Measurements from ENCODE around the gene AP3D1. TPM values are rescaled to one million over a fixed set of nuclear protein-coding genes. Genes with fewer than 3 reads are reported as not detected.

AP3D1 gene
- total RNA-seq, 1 experiment from 2014 or later: 75.5 TPM

DNA sequence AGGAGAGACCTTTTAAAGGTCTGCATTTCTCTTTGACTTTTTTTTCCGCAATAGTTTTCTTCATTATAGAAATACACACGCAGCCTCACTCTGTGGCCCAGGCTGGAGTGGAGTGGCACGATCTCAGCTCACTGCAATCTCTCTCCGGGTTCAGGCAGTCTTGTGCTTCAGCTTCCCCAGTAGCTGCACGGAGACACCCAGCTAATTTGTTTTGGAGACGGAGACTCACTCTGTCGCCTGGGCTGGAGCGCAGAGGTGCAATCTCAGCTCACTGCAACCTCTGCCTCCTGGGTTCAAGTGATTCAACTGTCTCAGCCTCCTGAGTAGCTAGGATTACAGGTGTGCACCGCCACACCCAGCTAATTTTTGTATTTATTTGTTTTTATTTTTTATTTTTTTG lies 88.6 kb downstream of the AP3D1 start:
- Histone ChIP-seq H3K36me3 (ENCODE audit: low read depth) (no peaks in the 10 kb centered on the region), H3K4me3 (no peak overlapping the region; the same call in 1 of the 2 replicates), H3K4me2 (peak overlapping the region; percentile 85), H3K27me3 (ENCODE audit: insufficient read depth, low read depth) (no peaks in the 10 kb centered on the region), H3K9me3 (ENCODE audit: insufficient read depth, low read depth) (no peaks in the 10 kb centered on the region), H4K20me1 (ENCODE audit: insufficient read depth) (no peaks in the 10 kb centered on the region), H3K9me2 (ENCODE audit: insufficient read depth) (no peaks in the 10 kb centered on the region), H3K4me1 (replicated peaks; ENCODE audit: insufficient read depth) (peaks cover 18% of the 10 kb centered on the region), H3K27ac (no peak overlapping the region), H3F3A (ENCODE audit: insufficient read depth, low read depth) (peaks cover 17% of the 10 kb centered on the region; the same call in 1 of the 2 replicates), H2AFZ (no peak overlapping the region), H3K79me2 (ENCODE audit: low read depth) (0 out of 2 replicates have a peak, but pooled peaks cover 6% of the 10 kb centered on the region)
- ChIA-PET CTCF (no interaction called here), POLR2A (ENCODE audit: unreplicated experiment) (no interaction called here)
- no peak for DNase-seq
- BruUV-seq (replicated peaks): no TSS peak
- TF ChIP-seq, protein P1, sequence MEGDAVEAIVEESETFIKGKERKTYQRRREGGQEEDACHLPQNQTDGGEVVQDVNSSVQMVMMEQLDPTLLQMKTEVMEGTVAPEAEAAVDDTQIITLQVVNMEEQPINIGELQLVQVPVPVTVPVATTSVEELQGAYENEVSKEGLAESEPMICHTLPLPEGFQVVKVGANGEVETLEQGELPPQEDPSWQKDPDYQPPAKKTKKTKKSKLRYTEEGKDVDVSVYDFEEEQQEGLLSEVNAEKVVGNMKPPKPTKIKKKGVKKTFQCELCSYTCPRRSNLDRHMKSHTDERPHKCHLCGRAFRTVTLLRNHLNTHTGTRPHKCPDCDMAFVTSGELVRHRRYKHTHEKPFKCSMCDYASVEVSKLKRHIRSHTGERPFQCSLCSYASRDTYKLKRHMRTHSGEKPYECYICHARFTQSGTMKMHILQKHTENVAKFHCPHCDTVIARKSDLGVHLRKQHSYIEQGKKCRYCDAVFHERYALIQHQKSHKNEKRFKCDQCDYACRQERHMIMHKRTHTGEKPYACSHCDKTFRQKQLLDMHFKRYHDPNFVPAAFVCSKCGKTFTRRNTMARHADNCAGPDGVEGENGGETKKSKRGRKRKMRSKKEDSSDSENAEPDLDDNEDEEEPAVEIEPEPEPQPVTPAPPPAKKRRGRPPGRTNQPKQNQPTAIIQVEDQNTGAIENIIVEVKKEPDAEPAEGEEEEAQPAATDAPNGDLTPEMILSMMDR (conservative IDR thresholded peaks at IDR 0.05): no peak
- no peak for TF ChIP-seq EZH2 (IDR thresholded peaks at IDR 0.05; ENCODE audit: low read depth)
- intact Hi-C loops (cut with micrococcal nuclease; ENCODE audit: unreplicated experiment): no loop called here

GRCh38 chr19:2062389-2062729 lies 89.0 kb downstream of the AP3D1 start:
- DNase-seq: no peak
- H3K4me1 ChIP-seq (replicated peaks; ENCODE audit: insufficient read depth): peaks cover 22% of the 10 kb centered on the region
- H3K4me3 ChIP-seq: peak overlapping the region; percentile 73
- peaks cover 17% of the 10 kb centered on the region; the same call in 1 of the 2 replicates for H3F3A ChIP-seq (ENCODE audit: insufficient read depth, low read depth)
- H3K79me2 ChIP-seq (ENCODE audit: low read depth): 0 out of 2 replicates have a peak, but pooled peaks cover 6% of the 10 kb centered on the region
- CTCF ChIA-PET: no interaction called here
- intact Hi-C loops (cut with micrococcal nuclease; ENCODE audit: unreplicated experiment): no loop called here
- TF ChIP-seq, protein P1 (conservative IDR thresholded peaks at IDR 0.05): no peak
- no peak for TF ChIP-seq EZH2 (IDR thresholded peaks at IDR 0.05; ENCODE audit: low read depth)
- H3K4me2 ChIP-seq: peak overlapping the region; percentile 85
- H3K27me3 ChIP-seq (ENCODE audit: insufficient read depth, low read depth): no peaks in the 10 kb centered on the region
- no peaks in the 10 kb centered on the region for H3K36me3 ChIP-seq (ENCODE audit: low read depth)
- no peak overlapping the region for H3K27ac ChIP-seq
- POLR2A ChIA-PET (ENCODE audit: unreplicated experiment): interaction anchor here (0.6 kb wide), 1 partner anchor 158 kb away, joined by 3 read pairs; no protein-coding TSS in a partner anchor
- no peaks in the 10 kb centered on the region for H3K9me3 ChIP-seq (ENCODE audit: insufficient read depth, low read depth)
- H3K9me2 ChIP-seq (ENCODE audit: insufficient read depth): no peaks in the 10 kb centered on the region
- no peaks in the 10 kb centered on the region for H4K20me1 ChIP-seq (ENCODE audit: insufficient read depth)
- no peak overlapping the region for H2AFZ ChIP-seq
- no TSS peak for BruUV-seq (replicated peaks)

DNA sequence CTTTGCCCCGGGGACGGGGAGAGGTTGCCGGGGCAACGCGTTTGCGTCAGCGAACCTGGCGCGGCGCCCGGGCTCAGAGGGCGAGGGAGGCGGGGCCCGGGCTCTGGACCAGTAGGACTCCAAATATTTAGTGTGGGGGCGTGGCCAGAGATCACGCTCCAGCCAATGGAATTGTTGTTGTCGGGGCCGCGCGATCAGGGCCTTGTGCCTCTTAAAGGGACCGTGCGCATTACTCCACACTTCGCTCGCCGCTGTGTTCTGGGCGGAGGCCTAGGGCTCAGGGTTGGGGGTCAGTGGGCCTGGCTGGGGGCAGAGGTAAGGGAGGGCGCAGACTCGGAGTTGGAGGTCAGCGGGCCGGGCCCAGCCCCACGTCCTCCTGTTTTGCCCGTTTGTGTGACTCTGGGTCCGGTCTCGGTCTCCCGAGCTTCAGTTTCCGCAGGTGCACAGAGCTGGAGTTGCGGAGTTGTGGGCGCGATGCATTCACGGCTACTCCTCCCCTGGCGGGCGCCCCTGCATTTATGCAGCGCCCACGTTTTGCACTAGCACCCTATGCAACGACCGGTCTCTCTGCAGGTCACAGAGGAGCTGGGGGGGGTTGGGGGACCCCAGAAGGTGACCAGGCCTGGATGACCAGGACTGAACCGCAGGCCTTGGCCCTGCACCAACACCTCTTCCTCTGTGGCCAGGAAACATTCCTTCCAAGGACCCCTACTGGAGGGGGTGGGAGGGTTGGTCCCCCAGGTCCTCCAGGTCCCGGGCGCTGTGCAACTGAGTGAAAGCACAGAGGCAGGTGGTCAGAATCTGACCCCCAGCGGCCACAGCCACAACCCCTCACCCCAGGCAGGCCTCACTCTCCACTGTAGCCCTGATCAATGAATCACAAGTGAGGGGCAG lies 89.6 kb downstream of the AP3D1 start:
- intact Hi-C loops (cut with micrococcal nuclease; ENCODE audit: unreplicated experiment): loop anchor here (2.0 kb wide), 2 partner anchors 33 to 43 kb away; no protein-coding TSS in a partner anchor

More for the DNA sequence above, 89.6 kb downstream of the AP3D1 start:
- Histone ChIP-seq H3K4me1 (replicated peaks; ENCODE audit: insufficient read depth) (peaks cover 24% of the 10 kb centered on the region), H3K27ac (peak overlapping the region; percentile 100; the same call in 1 of the 2 replicates), H2AFZ (peak overlapping the region; percentile 88), H3F3A (ENCODE audit: insufficient read depth, low read depth) (peaks cover 17% of the 10 kb centered on the region; the same call in 1 of the 2 replicates), H3K79me2 (ENCODE audit: low read depth) (0 out of 2 replicates have a peak, but pooled peaks cover 6% of the 10 kb centered on the region), H3K27me3 (ENCODE audit: insufficient read depth, low read depth) (no peaks in the 10 kb centered on the region), H3K36me3 (ENCODE audit: low read depth) (no peaks in the 10 kb centered on the region), H4K20me1 (ENCODE audit: insufficient read depth) (no peaks in the 10 kb centered on the region), H3K9me2 (ENCODE audit: insufficient read depth) (no peaks in the 10 kb centered on the region), H3K9me3 (ENCODE audit: insufficient read depth, low read depth) (no peaks in the 10 kb centered on the region), H3K4me3 (peak overlapping the region; percentile 73), H3K4me2 (peak overlapping the region; percentile 85)
- CTCF ChIA-PET: interaction anchor here (0.6 kb wide), 2 partner anchors 25 to 200 kb away, joined by 3 to 4 read pairs; no protein-coding TSS in a partner anchor
- peak; percentile 85 to 94 for DNase-seq
- POLR2A ChIA-PET (ENCODE audit: unreplicated experiment): interaction anchor here (0.6 kb wide), 1 partner anchor 157 kb away, joined by 3 read pairs; no protein-coding TSS in a partner anchor
- no peak for TF ChIP-seq EZH2 (IDR thresholded peaks at IDR 0.05; ENCODE audit: low read depth)
- TF ChIP-seq, protein P1 (conservative IDR thresholded peaks at IDR 0.05): no peak
- BruUV-seq (replicated peaks): TSS peak; percentile 64

All from PC-9 (cell line).